HepG2 (cell line): ENCODE measurements around the gene GP1BA. TPM values are rescaled to one million over a fixed set of nuclear protein-coding genes. Genes with fewer than 3 reads are reported as not detected.
A peak's percentile ranks its signal among the peaks of the same experiment; 100 is the strongest.

ENCODE experiments used
- BCL3 ChIP-seq: sonication (generic); formaldehyde crosslinking; IDR thresholded peaks from 2 replicates; pipeline ENCODE4 v1.5.1; 2020; ENCODE audit warnings: mild to moderate bottlenecking, missing genetic modification reagents, moderate library complexity
- CBX1 ChIP-seq: IDR thresholded peaks from one replicate; pipeline ENCODE4 v1.6.1; 2016; ENCODE audit warnings: antibody characterized with exemption, low read depth
- CENPX ChIP-seq: sonication (generic); formaldehyde crosslinking; IDR thresholded peaks from 2 replicates; pipeline ENCODE4 v1.9.0; 2021; ENCODE audit warnings: mild to moderate bottlenecking, missing genetic modification reagents, moderate library complexity
- GABPB1 ChIP-seq: IDR thresholded peaks from 2 replicates; pipeline ENCODE4 v1.6.1; 2016; ENCODE audit warnings: mild to moderate bottlenecking, missing genetic modification reagents, moderate library complexity, missing compliant biosample characterization
- MAZ ChIP-seq, 2 experiments: sonication (generic) in 1 of 2; formaldehyde crosslinking in 1 of 2; IDR thresholded peaks; 2 replicates each; pipeline versions ENCODE4 v1.5.0 to v1.6.1; 2012 to 2020; ENCODE audit warnings: low read depth in 2 of 2, mild to moderate bottlenecking in 2 of 2, borderline replicate concordance in 1 of 2, improper control_type of control experiment in 1 of 2, low read length in 1 of 2, missing genetic modification reagents in 1 of 2, moderate library complexity in 1 of 2
- PBX3 ChIP-seq: sonication (generic); formaldehyde crosslinking; IDR thresholded peaks from 2 replicates; pipeline ENCODE4 v1.8.1; 2023; ENCODE audit warnings: missing genetic modification reagents, inconsistent platforms, borderline replicate concordance
- ZBTB4 ChIP-seq: sonication (generic); formaldehyde crosslinking; IDR thresholded peaks from 2 replicates; pipeline ENCODE4 v1.4.0; 2020; ENCODE audit warnings: missing genetic modification reagents, mild to moderate bottlenecking, borderline replicate concordance
- ZNF331 ChIP-seq: sonication (generic); formaldehyde crosslinking; IDR thresholded peaks from 2 replicates; pipeline ENCODE4 v1.4.0; 2020; ENCODE audit warnings: missing genetic modification reagents
- ZNF350 ChIP-seq: sonication (generic); formaldehyde crosslinking; IDR thresholded peaks from 2 replicates; pipeline ENCODE4 v1.4.0; 2020; ENCODE audit warnings: mild to moderate bottlenecking, low read depth, missing genetic modification reagents, borderline replicate concordance
- ZNF441 ChIP-seq: sonication (generic); formaldehyde crosslinking; IDR thresholded peaks from 2 replicates; pipeline ENCODE4 v1.7.0; 2021; ENCODE audit warnings: missing genetic modification reagents, borderline replicate concordance
- ZNF567 ChIP-seq: sonication (generic); formaldehyde crosslinking; IDR thresholded peaks from 2 replicates; pipeline ENCODE4 v1.8.1; 2023; ENCODE audit warnings: mild to moderate bottlenecking, missing genetic modification reagents, borderline replicate concordance
- ZNF616 ChIP-seq: sonication (generic); formaldehyde crosslinking; IDR thresholded peaks from 2 replicates; pipeline ENCODE4 v1.5.0; 2020; ENCODE audit warnings: low read depth, mild to moderate bottlenecking, missing genetic modification reagents
- ZNF746 ChIP-seq: sonication (generic); formaldehyde crosslinking; IDR thresholded peaks from 2 replicates; pipeline ENCODE4 v1.8.0; 2022; ENCODE audit warnings: mild to moderate bottlenecking, missing genetic modification reagents
- ZNF747 ChIP-seq: sonication (generic); formaldehyde crosslinking; IDR thresholded peaks from 2 replicates; pipeline ENCODE4 v1.8.1; 2023; ENCODE audit warnings: missing genetic modification reagents, mild to moderate bottlenecking, borderline replicate concordance
- polyA plus RNA-seq, 8 experiments: library from polyadenylated mRNA; depleted of rRNA in 3 of 8; stranded (reverse) in 7 of 8; unstranded in 1 of 8; fragments of >200 nt; fragmentation: Illumina TruSeq in 4 of 8; extraction: Trizol in 4 of 8; gene quantifications; 2 replicates each; pipeline versions ENCODE4 v1.2.1 to v1.2.3, GENCODE V29; 2011 to 2016; ENCODE audit warnings: low read depth in 4 of 8, missing spikeins in 1 of 8, mixed read lengths in 1 of 8; ENCODE audit not compliant: insufficient read depth in 1 of 8
- total RNA-seq, 5 experiments: library from RNA; depleted of rRNA; stranded (reverse); fragments of >200 nt; fragmentation: Illumina TruSeq; extraction: Trizol; gene quantifications; 2 replicates each; pipeline ENCODE4 v1.2.3, GENCODE V29; 2016; ENCODE audit warnings: low read depth in 1 of 5
- TF ChIP-seq, protein P1 (sequence below): sonication (generic); formaldehyde crosslinking; IDR thresholded peaks from 2 replicates; pipeline ENCODE4 v1.4.0; 2020; ENCODE audit warnings: missing genetic modification reagents, borderline replicate concordance
- TF ChIP-seq, protein P2 (sequence below): sonication (generic); formaldehyde crosslinking; IDR thresholded peaks from 2 replicates; pipeline ENCODE4 v1.4.0; 2020; ENCODE audit warnings: missing genetic modification reagents

The GP1BA gene
- total and polyA plus RNA-seq, 2 of the 13 experiments (the other 11 are each of a cell fraction or from before 2014, with no cell fraction given) = not detected

DNA sequence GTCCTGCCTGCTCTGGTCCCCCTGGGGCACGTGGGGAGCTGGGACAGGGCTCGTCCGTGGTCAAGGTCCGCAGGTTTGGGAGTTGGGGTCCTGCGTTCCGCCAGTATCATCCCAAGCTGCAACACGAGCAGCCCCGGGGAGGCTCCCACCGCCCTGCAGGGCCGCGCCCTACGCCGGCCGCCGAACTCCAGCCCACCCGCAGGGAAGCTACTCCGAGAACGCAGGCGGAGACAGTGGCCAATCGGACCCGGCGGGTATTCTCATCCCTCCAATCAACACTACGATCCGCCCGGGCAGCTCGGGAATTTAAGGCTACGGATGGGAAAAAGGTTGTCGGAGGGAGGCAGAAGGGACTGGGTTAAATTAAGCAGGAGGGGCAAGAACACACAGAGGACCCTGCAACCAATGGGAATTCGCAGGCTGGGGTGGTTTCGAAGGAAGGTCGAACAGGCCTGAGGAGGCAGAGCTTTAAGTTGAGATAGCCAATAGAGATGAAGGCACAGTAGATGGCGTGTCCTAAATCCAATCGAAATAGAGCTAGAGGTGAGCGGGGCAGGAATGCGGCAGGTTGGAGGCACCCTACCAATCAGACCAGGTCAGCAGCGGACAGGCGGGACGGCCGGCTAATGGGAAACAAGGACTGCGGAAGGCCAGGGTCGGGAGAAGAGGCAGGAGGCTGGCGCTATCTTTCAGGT lies 34.9 kb downstream of the GP1BA start (continued):
- TF ChIP-seq, protein P1, sequence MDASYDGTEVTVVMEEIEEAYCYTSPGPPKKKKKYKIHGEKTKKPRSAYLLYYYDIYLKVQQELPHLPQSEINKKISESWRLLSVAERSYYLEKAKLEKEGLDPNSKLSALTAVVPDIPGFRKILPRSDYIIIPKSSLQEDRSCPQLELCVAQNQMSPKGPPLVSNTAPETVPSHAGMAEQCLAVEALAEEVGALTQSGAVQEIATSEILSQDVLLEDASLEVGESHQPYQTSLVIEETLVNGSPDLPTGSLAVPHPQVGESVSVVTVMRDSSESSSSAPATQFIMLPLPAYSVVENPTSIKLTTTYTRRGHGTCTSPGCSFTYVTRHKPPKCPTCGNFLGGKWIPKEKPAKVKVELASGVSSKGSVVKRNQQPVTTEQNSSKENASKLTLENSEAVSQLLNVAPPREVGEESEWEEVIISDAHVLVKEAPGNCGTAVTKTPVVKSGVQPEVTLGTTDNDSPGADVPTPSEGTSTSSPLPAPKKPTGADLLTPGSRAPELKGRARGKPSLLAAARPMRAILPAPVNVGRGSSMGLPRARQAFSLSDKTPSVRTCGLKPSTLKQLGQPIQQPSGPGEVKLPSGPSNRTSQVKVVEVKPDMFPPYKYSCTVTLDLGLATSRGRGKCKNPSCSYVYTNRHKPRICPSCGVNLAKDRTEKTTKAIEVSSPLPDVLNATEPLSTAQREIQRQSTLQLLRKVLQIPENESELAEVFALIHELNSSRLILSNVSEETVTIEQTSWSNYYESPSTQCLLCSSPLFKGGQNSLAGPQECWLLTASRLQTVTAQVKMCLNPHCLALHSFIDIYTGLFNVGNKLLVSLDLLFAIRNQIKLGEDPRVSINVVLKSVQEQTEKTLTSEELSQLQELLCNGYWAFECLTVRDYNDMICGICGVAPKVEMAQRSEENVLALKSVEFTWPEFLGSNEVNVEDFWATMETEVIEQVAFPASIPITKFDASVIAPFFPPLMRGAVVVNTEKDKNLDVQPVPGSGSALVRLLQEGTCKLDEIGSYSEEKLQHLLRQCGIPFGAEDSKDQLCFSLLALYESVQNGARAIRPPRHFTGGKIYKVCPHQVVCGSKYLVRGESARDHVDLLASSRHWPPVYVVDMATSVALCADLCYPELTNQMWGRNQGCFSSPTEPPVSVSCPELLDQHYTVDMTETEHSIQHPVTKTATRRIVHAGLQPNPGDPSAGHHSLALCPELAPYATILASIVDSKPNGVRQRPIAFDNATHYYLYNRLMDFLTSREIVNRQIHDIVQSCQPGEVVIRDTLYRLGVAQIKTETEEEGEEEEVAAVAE (CRISPR knock-in tag) = peak; percentile 48
- TF ChIP-seq PBX3 (CRISPR knock-in tag) = peak; percentile 83; the same call in 1 of the 2 replicates
- TF ChIP-seq MAZ (IDR thresholded peaks at IDR 0.05; ENCODE audit: borderline replicate concordance, low read depth, low read length) = peak; percentile 54; the same call in 1 of the 2 replicates
- no peak for TF ChIP-seq MAZ (CRISPR knock-in tag; IDR thresholded peaks at IDR 0.05; ENCODE audit: low read depth)
- no peak for TF ChIP-seq ZNF616
- peak; percentile 59 for TF ChIP-seq ZNF350 (CRISPR knock-in tag)
- TF ChIP-seq ZNF567 (CRISPR knock-in tag) = no peak
- TF ChIP-seq BCL3 (CRISPR knock-in tag) = peak; percentile 75
- TF ChIP-seq ZNF441 = 0 out of 2 replicates have a peak, but pooled peaks have one; percentile 10
- no peak for TF ChIP-seq ZNF746 (CRISPR knock-in tag)
- peak; percentile 7 for TF ChIP-seq CBX1
- no peak for TF ChIP-seq ZNF747 (CRISPR knock-in tag)
- TF ChIP-seq ZNF331 = no peak
- 0 out of 2 replicates have a peak, but pooled peaks have one; percentile 48 for TF ChIP-seq ZBTB4 (CRISPR knock-in tag)
- TF ChIP-seq CENPX (CRISPR knock-in tag) = no peak
- TF ChIP-seq, protein P2, sequence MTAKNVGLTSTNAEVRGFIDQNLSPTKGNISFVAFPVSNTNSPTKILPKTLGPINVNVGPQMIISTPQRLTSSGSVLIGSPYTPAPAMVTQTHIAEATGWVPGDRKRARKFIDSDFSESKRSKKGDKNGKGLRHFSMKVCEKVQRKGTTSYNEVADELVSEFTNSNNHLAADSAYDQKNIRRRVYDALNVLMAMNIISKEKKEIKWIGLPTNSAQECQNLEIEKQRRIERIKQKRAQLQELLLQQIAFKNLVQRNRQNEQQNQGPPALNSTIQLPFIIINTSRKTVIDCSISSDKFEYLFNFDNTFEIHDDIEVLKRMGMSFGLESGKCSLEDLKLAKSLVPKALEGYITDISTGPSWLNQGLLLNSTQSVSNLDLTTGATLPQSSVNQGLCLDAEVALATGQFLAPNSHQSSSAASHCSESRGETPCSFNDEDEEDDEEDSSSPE (CRISPR knock-in tag) = peak; percentile 45
- TF ChIP-seq GABPB1 (CRISPR knock-in tag) = peak; percentile 64
